AG09309 (cell line): ENCODE data around the gene ERC1.

Source experiments
- DNase-seq: peaks from one replicate; pipeline ENCODE4 v3.0.0-alpha.2; 2010; ENCODE audit warnings: low read depth
- H3K4me3 ChIP-seq: 2 replicates; pipeline ENCODE4 v1.5.1; 2011; ENCODE audit warnings: mild to moderate bottlenecking, low read depth, low read length, moderate library complexity; ENCODE audit not compliant: control insufficient read depth
- CTCF ChIP-seq: IDR thresholded peaks from 2 replicates; pipeline ENCODE4 v1.5.1; 2011; ENCODE audit warnings: mild to moderate bottlenecking, low read depth, low read length, inconsistent platforms; ENCODE audit not compliant: insufficient read depth, control insufficient read depth; ENCODE audit errors: missing control alignments

Gene ERC1

GRCh38 chr12:1289371-1290155 lies 298.5 kb downstream of the ERC1 start:
- no peak for DNase-seq
- TF ChIP-seq CTCF: no peak
- H3K4me3 ChIP-seq: no peak overlapping the region

- no peak for DNase-seq
- no peak for TF ChIP-seq CTCF
- H3K4me3 ChIP-seq: no peak overlapping the region
Observed at GRCh38 chr12:1290716-1291115, 299.7 kb downstream of the ERC1 start.

- no peak for DNase-seq
- no peak overlapping the region for H3K4me3 ChIP-seq
- TF ChIP-seq CTCF: no peak
Observed at GRCh38 chr12:1291601-1292332, 300.7 kb downstream of the ERC1 start.

- DNase-seq: no peak
- H3K4me3 ChIP-seq: no peak overlapping the region
- TF ChIP-seq CTCF: no peak
Observed at GRCh38 chr12:1293901-1294300, 302.9 kb downstream of the ERC1 start.

GRCh38 chr12:1297206-1297605 lies 306.2 kb downstream of the ERC1 start:
- no peak overlapping the region for H3K4me3 ChIP-seq
- DNase-seq: peak; percentile 72
- no peak for TF ChIP-seq CTCF

- DNase-seq: no peak
- no peak overlapping the region for H3K4me3 ChIP-seq
- no peak for TF ChIP-seq CTCF
Observed at GRCh38 chr12:1297639-1298175, 306.7 kb downstream of the ERC1 start.
